Measurements from ENCODE around the gene TAP2. TPM values are rescaled to one million over a fixed set of nuclear protein-coding genes. Genes with fewer than 3 reads are reported as not detected.
"Not testable (repeated sequence)": the region's sequence is repeated elsewhere in the genome, so short reads cannot be mapped to it uniquely, and the experiment has no call there.

Gene TAP2
- total RNA-seq, 4 donors from 2014 or later = 13.6 to 23.3 (median 15.6) TPM

DNA sequence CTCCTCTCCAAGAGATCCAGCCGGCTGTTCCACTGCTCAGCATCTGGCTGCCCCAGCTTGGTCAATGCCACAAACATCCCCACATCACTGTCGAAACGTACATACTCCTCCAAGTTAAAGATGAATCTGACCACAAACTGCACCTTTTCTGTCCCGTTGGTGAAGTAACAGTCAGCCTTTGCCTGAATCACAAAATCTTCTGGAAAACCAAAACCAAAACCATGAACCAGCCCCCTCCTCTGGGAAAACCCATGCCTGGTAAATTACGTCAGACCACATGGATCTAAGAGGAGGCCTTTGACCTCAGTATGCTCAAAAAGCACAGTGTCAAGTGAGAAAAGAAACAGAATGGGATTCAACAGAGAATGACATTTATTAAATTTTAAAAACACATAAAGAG lies 23.4 kb downstream of the TAP2 start:
- DNase-seq (ENCODE audit: low spot score in 2 of 2) = no peak
- intact Hi-C loops (cut with DNase I; ENCODE audit: low total_unique reads) = no loop called here
- no peak overlapping the region for H3K4me3 ChIP-seq (ENCODE audit: low read depth, poor library complexity, severe bottlenecking)
- no peak for TF ChIP-seq POLR2A (IDR thresholded peaks at IDR 0.05)
- TF ChIP-seq, protein P1, sequence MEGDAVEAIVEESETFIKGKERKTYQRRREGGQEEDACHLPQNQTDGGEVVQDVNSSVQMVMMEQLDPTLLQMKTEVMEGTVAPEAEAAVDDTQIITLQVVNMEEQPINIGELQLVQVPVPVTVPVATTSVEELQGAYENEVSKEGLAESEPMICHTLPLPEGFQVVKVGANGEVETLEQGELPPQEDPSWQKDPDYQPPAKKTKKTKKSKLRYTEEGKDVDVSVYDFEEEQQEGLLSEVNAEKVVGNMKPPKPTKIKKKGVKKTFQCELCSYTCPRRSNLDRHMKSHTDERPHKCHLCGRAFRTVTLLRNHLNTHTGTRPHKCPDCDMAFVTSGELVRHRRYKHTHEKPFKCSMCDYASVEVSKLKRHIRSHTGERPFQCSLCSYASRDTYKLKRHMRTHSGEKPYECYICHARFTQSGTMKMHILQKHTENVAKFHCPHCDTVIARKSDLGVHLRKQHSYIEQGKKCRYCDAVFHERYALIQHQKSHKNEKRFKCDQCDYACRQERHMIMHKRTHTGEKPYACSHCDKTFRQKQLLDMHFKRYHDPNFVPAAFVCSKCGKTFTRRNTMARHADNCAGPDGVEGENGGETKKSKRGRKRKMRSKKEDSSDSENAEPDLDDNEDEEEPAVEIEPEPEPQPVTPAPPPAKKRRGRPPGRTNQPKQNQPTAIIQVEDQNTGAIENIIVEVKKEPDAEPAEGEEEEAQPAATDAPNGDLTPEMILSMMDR (IDR thresholded peaks at IDR 0.05) = no peak
- 80 to 88% methylated on average over 5 of the region's 5 CpGs for WGBS, 2 donors

DNA sequence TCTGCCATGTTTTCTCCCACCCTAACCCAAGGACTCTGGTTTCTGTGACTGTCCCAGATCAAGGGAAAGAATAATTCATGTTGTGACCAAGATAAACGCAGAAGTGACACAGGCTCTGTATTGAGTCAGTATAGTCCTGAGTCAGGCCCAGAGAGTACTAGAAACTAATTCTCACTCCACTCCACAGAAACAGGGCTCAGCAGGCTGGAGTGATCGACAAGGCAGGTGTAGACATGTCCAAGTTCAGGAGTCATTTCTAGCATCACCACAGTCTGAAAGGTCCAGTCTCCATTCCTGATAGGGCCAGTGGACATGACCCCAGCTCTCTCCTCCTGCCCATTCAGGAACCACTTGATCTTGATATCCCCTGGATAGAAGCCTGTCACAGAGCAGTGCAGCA lies 24.4 kb downstream of the TAP2 start:
- H3K4me3 ChIP-seq (ENCODE audit: low read depth, poor library complexity, severe bottlenecking) = no peak overlapping the region
- no peak for DNase-seq (ENCODE audit: low spot score in 2 of 2)
- WGBS, 2 donors = 82 to 84% methylated on average over 2 of the region's 2 CpGs
- TF ChIP-seq, protein P1 (IDR thresholded peaks at IDR 0.05) = no peak
- no peak for TF ChIP-seq POLR2A (IDR thresholded peaks at IDR 0.05)
- intact Hi-C loops (cut with DNase I; ENCODE audit: low total_unique reads) = no loop called here

DNA sequence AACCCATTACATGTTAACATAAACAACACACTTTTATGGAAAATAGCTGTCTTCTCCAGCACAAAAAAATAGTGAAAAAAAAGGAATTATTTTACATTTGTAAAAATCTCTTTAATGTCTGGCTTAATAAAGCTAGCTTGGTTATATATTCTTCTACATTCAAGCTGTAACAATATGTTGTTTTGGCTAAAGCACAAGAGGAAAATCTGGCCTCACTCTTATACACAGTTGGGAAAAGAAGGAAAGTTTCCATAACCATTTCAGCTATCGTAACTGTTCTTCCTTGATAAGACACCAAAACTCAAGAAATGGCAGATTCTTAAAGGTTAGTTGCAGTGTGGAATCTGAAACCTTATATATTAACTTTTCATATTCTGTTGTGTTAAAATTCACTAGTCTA lies 29.4 kb downstream of the TAP2 start:
- 0 to 49% methylated on average over 1 of the region's 1 CpG for WGBS, 2 donors
- no peak overlapping the region for H3K4me3 ChIP-seq (ENCODE audit: low read depth, poor library complexity, severe bottlenecking)
- intact Hi-C loops (cut with DNase I; ENCODE audit: low total_unique reads) = no loop called here
- TF ChIP-seq, protein P1 (IDR thresholded peaks at IDR 0.05) = no peak
- TF ChIP-seq POLR2A (IDR thresholded peaks at IDR 0.05) = no peak
- DNase-seq (ENCODE audit: low spot score in 2 of 2) = no peak

DNA sequence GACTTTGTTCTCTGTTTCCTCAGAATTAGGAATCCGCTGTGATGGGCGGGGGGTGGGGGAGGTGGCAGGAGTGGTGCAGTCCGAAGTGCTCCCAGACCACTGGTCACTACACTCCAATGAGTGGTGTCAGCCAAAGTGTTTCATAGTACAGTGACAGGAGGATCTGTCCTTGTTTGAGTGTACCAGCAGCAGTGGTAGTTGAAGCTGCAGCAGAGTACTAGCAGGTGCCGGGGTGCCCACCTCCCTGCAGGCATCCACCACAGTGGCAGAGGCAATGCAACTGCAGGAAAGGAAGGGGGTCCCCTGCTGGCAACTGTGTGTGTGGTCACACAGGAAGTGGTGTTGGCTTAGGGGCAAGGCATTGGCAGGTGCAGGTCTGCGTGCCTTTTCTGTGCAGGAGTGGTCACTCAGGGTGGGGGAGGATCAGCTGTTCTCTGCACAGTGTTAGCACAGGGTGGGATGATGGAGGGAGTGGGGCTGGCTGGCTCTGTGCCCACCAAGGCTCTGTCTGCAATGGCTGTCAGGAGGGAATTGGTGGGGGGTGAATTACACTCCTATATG lies 31.4 kb downstream of the TAP2 start:
- intact Hi-C loops (cut with DNase I; ENCODE audit: low total_unique reads) = no loop called here
- no peak for TF ChIP-seq POLR2A (IDR thresholded peaks at IDR 0.05)
- TF ChIP-seq, protein P1 (IDR thresholded peaks at IDR 0.05) = no peak
- H3K4me3 ChIP-seq (ENCODE audit: low read depth, poor library complexity, severe bottlenecking) = no peak overlapping the region
- 82 to 83% methylated on average over 5 of the region's 5 CpGs for WGBS, 2 donors
- DNase-seq (ENCODE audit: low spot score in 2 of 2) = no peak

DNA sequence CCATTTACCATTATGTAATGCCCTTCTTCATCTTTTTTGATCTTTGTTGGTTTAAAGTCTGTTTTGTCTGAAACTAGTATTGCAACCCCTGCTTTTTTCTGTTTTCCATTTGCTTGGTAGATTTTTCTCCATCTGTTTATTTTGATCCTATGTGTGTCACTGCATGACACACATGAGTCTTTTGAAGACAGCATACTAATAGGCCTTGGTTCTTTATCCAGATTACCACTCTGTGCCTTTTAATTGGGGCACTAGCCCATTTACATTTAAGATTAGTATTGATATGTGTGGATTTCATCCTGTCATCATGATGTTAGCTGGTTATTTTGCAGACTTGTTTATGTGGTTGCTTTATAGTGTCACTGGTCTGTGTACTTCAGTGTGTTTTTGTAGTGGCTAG lies 33.1 kb downstream of the TAP2 start:
- intact Hi-C loops (cut with DNase I; ENCODE audit: low total_unique reads); DNase-seq (ENCODE audit: low spot score in 2 of 2); H3K4me3 ChIP-seq (ENCODE audit: low read depth, poor library complexity, severe bottlenecking): not testable (repeated sequence)

DNA sequence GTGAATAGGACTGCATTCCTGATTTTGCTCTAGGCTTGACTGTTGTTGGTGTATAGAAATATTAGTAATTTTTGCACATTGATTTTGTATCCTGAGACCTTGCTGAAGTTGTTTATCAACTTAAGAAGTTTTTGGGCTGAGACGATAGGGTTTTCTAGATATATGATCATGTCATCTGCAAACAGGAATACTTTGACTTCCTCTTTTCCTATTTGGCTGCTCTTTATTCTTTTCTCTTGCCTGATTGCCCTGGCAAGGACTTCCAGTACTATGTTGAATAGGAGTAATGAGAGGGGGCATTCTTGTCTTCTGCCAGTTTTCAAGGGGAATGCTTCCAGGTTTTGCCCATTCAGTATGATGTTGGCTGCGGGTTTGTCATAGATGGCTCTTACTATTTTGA lies 35.1 kb downstream of the TAP2 start:
- H3K4me3 ChIP-seq (ENCODE audit: low read depth, poor library complexity, severe bottlenecking) = no peak overlapping the region
- TF ChIP-seq, protein P1 (IDR thresholded peaks at IDR 0.05) = no peak
- no peak for TF ChIP-seq POLR2A (IDR thresholded peaks at IDR 0.05)
- 37 to 61% methylated on average over 2 of the region's 2 CpGs for WGBS, 2 donors
- no peak for DNase-seq (ENCODE audit: low spot score in 2 of 2)
- intact Hi-C loops (cut with DNase I; ENCODE audit: low total_unique reads) = no loop called here

Data from lower leg skin (tissue), 4 donors.